GM23338 (cell line): ENCODE data around the gene TSHZ3.

ENCODE experiments used
- CREB1 ChIP-seq: fragments of 250-450 bp; sonication (Bioruptor Pico); IDR thresholded peaks from 2 replicates; pipeline ENCODE4 v1.5.0; 2020; ENCODE audit warnings: low read depth, mild to moderate bottlenecking, moderate library complexity
- CTCF ChIP-seq, 2 experiments: fragments of 200-600 bp in 1 of 2; sonication (generic) in 1 of 2; conservative IDR thresholded peaks; 2 replicates each; pipeline versions ENCODE4 v1.5.1 to v1.6.1; 2016 to 2017; ENCODE audit warnings: antibody characterized with exemption in 2 of 2, low read depth in 2 of 2, mild to moderate bottlenecking in 2 of 2, moderate library complexity in 1 of 2
- EZH2 ChIP-seq: fragments of 200-600 bp; sonication (generic); IDR thresholded peaks from one replicate; pipeline ENCODE4 v1.8.0; 2017; ENCODE audit warnings: antibody characterized with exemption, mild to moderate bottlenecking, low read depth; ENCODE audit not compliant: unreplicated experiment
- EZH2phosphoT487 ChIP-seq: fragments of 200-600 bp; sonication (generic); IDR thresholded peaks from one replicate; pipeline ENCODE4 v1.8.1; 2018; ENCODE audit warnings: antibody characterized with exemption; ENCODE audit not compliant: unreplicated experiment
- JUNB ChIP-seq: IDR thresholded peaks from one replicate; pipeline ENCODE4 v1.6.1; 2016; ENCODE audit warnings: antibody characterized with exemption; ENCODE audit not compliant: unreplicated experiment
- NANOG ChIP-seq: IDR thresholded peaks from 2 replicates; pipeline ENCODE4 v1.6.1; 2016; ENCODE audit warnings: antibody characterized with exemption, borderline replicate concordance
- POLR2AphosphoS5 ChIP-seq: IDR thresholded peaks from 2 replicates; pipeline ENCODE4 v1.6.1; 2016; ENCODE audit warnings: antibody characterized with exemption, low read depth
- STAT1 ChIP-seq: IDR thresholded peaks from one replicate; pipeline ENCODE4 v1.6.1; 2016; ENCODE audit warnings: antibody characterized with exemption; ENCODE audit not compliant: unreplicated experiment
- ZNF114 ChIP-seq: fragments of 250-450 bp; sonication (Bioruptor Pico); IDR thresholded peaks from 2 replicates; pipeline ENCODE4 v1.5.0; 2020; ENCODE audit warnings: mild to moderate bottlenecking, moderate library complexity
- ZNF331 ChIP-seq: fragments of 250-450 bp; sonication (Bioruptor Pico); IDR thresholded peaks from 2 replicates; pipeline ENCODE4 v1.5.0; 2020; ENCODE audit warnings: low read depth, mild to moderate bottlenecking, moderate library complexity
- ZNF462 ChIP-seq: fragments of 250-450 bp; sonication (Bioruptor Pico); IDR thresholded peaks from 2 replicates; pipeline ENCODE4 v1.5.0; 2020; ENCODE audit warnings: mild to moderate bottlenecking, moderate library complexity
- TF ChIP-seq, protein P1 (sequence below): IDR thresholded peaks from 2 replicates; pipeline ENCODE4 v1.6.1; 2016; ENCODE audit warnings: antibody characterized with exemption
- TF ChIP-seq, protein P2 (sequence below): IDR thresholded peaks from one replicate; pipeline ENCODE4 v1.6.1; 2018; ENCODE audit warnings: antibody characterized with exemption; ENCODE audit not compliant: unreplicated experiment

GRCh38 chr19:31299665-31300064, 49.6 kb downstream of the TSHZ3 start:
- TF ChIP-seq POLR2AphosphoS5 (no peak), EZH2phosphoT487 (no peak), ZNF331 (CRISPR knock-in tag) (no peak), CTCF (conservative IDR thresholded peaks at IDR 0.05; ENCODE audit: low read depth in 2 of 2) (no peak), ZNF114 (CRISPR knock-in tag) (no peak), EZH2 (no peak), JUNB (no peak), CREB1 (CRISPR knock-in tag) (no peak), STAT1 (no peak), NANOG (no peak), ZNF462 (no peak)
- TF ChIP-seq, protein P1, sequence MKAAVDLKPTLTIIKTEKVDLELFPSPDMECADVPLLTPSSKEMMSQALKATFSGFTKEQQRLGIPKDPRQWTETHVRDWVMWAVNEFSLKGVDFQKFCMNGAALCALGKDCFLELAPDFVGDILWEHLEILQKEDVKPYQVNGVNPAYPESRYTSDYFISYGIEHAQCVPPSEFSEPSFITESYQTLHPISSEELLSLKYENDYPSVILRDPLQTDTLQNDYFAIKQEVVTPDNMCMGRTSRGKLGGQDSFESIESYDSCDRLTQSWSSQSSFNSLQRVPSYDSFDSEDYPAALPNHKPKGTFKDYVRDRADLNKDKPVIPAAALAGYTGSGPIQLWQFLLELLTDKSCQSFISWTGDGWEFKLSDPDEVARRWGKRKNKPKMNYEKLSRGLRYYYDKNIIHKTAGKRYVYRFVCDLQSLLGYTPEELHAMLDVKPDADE, result no peak
- TF ChIP-seq, protein P2, sequence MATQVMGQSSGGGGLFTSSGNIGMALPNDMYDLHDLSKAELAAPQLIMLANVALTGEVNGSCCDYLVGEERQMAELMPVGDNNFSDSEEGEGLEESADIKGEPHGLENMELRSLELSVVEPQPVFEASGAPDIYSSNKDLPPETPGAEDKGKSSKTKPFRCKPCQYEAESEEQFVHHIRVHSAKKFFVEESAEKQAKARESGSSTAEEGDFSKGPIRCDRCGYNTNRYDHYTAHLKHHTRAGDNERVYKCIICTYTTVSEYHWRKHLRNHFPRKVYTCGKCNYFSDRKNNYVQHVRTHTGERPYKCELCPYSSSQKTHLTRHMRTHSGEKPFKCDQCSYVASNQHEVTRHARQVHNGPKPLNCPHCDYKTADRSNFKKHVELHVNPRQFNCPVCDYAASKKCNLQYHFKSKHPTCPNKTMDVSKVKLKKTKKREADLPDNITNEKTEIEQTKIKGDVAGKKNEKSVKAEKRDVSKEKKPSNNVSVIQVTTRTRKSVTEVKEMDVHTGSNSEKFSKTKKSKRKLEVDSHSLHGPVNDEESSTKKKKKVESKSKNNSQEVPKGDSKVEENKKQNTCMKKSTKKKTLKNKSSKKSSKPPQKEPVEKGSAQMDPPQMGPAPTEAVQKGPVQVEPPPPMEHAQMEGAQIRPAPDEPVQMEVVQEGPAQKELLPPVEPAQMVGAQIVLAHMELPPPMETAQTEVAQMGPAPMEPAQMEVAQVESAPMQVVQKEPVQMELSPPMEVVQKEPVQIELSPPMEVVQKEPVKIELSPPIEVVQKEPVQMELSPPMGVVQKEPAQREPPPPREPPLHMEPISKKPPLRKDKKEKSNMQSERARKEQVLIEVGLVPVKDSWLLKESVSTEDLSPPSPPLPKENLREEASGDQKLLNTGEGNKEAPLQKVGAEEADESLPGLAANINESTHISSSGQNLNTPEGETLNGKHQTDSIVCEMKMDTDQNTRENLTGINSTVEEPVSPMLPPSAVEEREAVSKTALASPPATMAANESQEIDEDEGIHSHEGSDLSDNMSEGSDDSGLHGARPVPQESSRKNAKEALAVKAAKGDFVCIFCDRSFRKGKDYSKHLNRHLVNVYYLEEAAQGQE, result no peak
